ENCODE data around the gene ABCB1.

ABCB1 gene

DNA sequence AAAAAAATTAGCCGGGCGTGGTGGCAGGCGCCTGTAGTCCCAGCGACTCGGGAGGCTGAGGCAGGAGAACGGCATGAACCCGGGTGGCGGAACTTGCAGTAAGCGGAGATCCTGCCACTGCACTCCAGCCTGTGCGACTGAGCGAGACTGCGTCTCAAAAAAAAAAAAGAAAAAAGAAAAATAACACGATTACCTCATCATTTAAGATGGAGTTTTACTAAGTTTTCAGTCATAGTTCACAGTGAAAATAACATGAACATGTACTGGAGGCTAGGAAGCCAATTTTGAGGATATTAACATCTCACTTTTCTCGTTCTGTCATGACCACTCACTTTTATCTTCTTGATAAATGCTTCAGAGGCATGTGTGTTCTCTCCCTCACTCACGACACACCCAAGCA is 24.4 kb upstream of the ABCB1 start:
- TF ChIP-seq CTCF (IDR thresholded peaks at IDR 0.05; ENCODE audit: low read depth, low read length), result no peak
- in situ Hi-C loops (cut with HindIII; ENCODE audit: low sequenced_read_pairs), result no loop called here
- no peak overlapping the region for H3K4me3 ChIP-seq (ENCODE audit: low read depth, low read length)
- DNase-seq (ENCODE audit: low read depth, low spot score), result no peak

GRCh38 chr7:87624628-87625027 is 23.9 kb upstream of the ABCB1 start:
- TF ChIP-seq CTCF (IDR thresholded peaks at IDR 0.05; ENCODE audit: low read depth, low read length), result no peak
- H3K4me3 ChIP-seq (ENCODE audit: low read depth, low read length), result no peak overlapping the region
- in situ Hi-C loops (cut with HindIII; ENCODE audit: low sequenced_read_pairs), result no loop called here
- no peak for DNase-seq (ENCODE audit: low read depth, low spot score)

- DNase-seq (ENCODE audit: low read depth, low spot score), result no peak
- in situ Hi-C loops (cut with HindIII; ENCODE audit: low sequenced_read_pairs), result no loop called here
- no peak for TF ChIP-seq CTCF (IDR thresholded peaks at IDR 0.05; ENCODE audit: low read depth, low read length)
Measured at GRCh38 chr7:87615197-87615596, 14.5 kb upstream of the ABCB1 start.

GRCh38 chr7:87609916-87610315 is 9.2 kb upstream of the ABCB1 start:
- in situ Hi-C loops (cut with HindIII; ENCODE audit: low sequenced_read_pairs), result no loop called here
- no peak overlapping the region for H3K4me3 ChIP-seq (ENCODE audit: low read depth, low read length)
- no peak for TF ChIP-seq CTCF (IDR thresholded peaks at IDR 0.05; ENCODE audit: low read depth, low read length)
- DNase-seq (ENCODE audit: low read depth, low spot score), result no peak

More at GRCh38 chr7:87615197-87615596, 14.5 kb upstream of the ABCB1 start:
- H3K4me3 ChIP-seq (ENCODE audit: low read depth, low read length), result no peak overlapping the region

- DNase-seq (ENCODE audit: low read depth, low spot score), result no peak
- in situ Hi-C loops (cut with HindIII; ENCODE audit: low sequenced_read_pairs), result no loop called here
- TF ChIP-seq CTCF (IDR thresholded peaks at IDR 0.05; ENCODE audit: low read depth, low read length), result no peak
- H3K4me3 ChIP-seq (ENCODE audit: low read depth, low read length), result no peak overlapping the region
Measured at GRCh38 chr7:87608431-87608830, 7.7 kb upstream of the ABCB1 start.

- no peak overlapping the region for H3K4me3 ChIP-seq (ENCODE audit: low read depth, low read length)
- in situ Hi-C loops (cut with HindIII; ENCODE audit: low sequenced_read_pairs), result no loop called here
- TF ChIP-seq CTCF (IDR thresholded peaks at IDR 0.05; ENCODE audit: low read depth, low read length), result no peak
- DNase-seq (ENCODE audit: low read depth, low spot score), result no peak
Measured at GRCh38 chr7:87604264-87604663, 3.6 kb upstream of the ABCB1 start.

- in situ Hi-C loops (cut with HindIII; ENCODE audit: low sequenced_read_pairs), result no loop called here
- no peak for DNase-seq (ENCODE audit: low read depth, low spot score)
- no peak for TF ChIP-seq CTCF (IDR thresholded peaks at IDR 0.05; ENCODE audit: low read depth, low read length)
- H3K4me3 ChIP-seq (ENCODE audit: low read depth, low read length), result no peak overlapping the region
Measured at GRCh38 chr7:87599336-87599735, 1.3 kb downstream of the ABCB1 start.

Measured in astrocyte of the spinal cord (primary cell).